Measurements from ENCODE around the gene ILRUN.
A peak's percentile ranks its signal among the peaks of the same experiment; 100 is the strongest.
"Not testable (repeated sequence)": the region's sequence is repeated elsewhere in the genome, so short reads cannot be mapped to it uniquely, and the experiment has no call there.

Gene ILRUN

GRCh38 chr6:34718976-34719375, 22.4 kb upstream of the ILRUN start:
- no peak overlapping the region for H3K4me3 ChIP-seq (ENCODE audit: low read depth, low read length)
- TF ChIP-seq, protein P1, sequence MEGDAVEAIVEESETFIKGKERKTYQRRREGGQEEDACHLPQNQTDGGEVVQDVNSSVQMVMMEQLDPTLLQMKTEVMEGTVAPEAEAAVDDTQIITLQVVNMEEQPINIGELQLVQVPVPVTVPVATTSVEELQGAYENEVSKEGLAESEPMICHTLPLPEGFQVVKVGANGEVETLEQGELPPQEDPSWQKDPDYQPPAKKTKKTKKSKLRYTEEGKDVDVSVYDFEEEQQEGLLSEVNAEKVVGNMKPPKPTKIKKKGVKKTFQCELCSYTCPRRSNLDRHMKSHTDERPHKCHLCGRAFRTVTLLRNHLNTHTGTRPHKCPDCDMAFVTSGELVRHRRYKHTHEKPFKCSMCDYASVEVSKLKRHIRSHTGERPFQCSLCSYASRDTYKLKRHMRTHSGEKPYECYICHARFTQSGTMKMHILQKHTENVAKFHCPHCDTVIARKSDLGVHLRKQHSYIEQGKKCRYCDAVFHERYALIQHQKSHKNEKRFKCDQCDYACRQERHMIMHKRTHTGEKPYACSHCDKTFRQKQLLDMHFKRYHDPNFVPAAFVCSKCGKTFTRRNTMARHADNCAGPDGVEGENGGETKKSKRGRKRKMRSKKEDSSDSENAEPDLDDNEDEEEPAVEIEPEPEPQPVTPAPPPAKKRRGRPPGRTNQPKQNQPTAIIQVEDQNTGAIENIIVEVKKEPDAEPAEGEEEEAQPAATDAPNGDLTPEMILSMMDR (IDR thresholded peaks at IDR 0.05; ENCODE audit: low read depth, low read length): no peak
- no peaks in the 10 kb centered on the region for H3K9me3 ChIP-seq
- H3K27me3 ChIP-seq: no peaks in the 10 kb centered on the region
- DNase-seq: no peak
- H3K36me3 ChIP-seq: no peaks in the 10 kb centered on the region
- no peaks in the 10 kb centered on the region for H3K4me1 ChIP-seq

DNA sequence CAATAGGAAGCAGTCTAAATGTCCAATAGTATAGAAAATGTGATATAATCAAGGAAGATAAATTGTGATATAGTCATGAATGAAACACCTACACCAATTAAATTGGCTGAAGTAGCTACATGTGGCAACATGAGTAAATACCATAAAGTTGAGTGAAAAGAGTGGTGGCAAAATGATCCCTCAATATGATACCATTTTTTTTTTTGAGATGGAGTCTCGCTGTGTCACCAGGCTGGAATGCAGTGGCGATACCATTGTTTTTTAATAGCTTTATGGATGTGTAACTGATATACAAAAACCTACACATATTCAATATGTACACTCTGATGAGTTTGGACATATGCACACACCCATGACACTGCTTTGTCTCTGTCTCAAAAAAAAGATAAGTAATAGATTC, 20.9 kb upstream of the ILRUN start:
- Histone ChIP-seq H3K9me3 (no peaks in the 10 kb centered on the region), H3K4me3 (ENCODE audit: low read depth, low read length) (no peak overlapping the region), H3K27me3 (no peaks in the 10 kb centered on the region), H3K4me1 (no peaks in the 10 kb centered on the region), H3K36me3 (no peaks in the 10 kb centered on the region)
- TF ChIP-seq, protein P1 (IDR thresholded peaks at IDR 0.05; ENCODE audit: low read depth, low read length): no peak
- DNase-seq: no peak

DNA sequence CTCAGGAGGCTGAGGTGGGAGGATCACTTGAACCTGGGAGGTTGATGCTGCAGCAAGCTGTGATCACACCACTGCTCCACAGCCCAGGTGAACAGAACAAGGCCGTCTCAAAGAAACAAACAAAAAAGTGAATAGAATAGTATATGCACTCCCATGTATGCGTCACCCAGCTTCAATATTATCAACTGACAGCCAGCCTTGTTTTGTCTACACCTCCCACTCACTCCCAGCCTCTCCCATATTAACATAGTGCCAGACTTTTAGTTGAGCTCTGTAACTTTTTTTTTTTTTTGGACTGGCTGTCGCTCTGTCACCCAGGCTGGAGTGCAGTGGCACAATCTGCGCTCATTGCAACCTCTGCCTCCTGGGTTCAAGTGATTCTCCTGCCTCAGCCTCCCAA, 18.1 kb upstream of the ILRUN start:
- TF ChIP-seq, protein P1 (IDR thresholded peaks at IDR 0.05; ENCODE audit: low read depth, low read length): no peak
- Histone ChIP-seq H3K4me3 (ENCODE audit: low read depth, low read length) (no peak overlapping the region), H3K27me3 (no peaks in the 10 kb centered on the region)

DNA sequence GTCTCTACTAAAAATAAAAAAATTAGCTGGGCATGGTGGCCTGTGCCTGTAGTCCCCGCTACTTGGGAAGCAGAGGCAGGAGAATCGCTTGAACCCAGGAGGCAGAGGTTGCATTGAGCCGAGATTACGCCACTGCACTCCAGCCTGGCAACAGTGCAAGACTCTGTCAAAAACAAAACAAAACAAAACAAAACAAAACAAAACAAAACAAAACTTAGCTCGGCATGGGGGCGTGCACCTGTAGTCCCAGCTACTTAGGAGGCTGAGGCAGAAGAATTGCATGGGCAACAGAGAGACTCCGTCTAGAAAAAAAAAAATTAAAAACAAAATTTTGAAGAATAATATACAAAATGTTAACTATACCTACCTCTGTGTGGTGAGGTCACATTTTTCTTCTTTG, 16.3 kb upstream of the ILRUN start:
- H3K27me3 ChIP-seq; H3K4me3 ChIP-seq (ENCODE audit: low read depth, low read length); DNase-seq; H3K9me3 ChIP-seq; H3K36me3 ChIP-seq: not testable (repeated sequence)
- H3K4me1 ChIP-seq: peaks cover 11% of the 10 kb centered on the region

More for the DNA sequence above, 18.1 kb upstream of the ILRUN start:
- H3K9me3 ChIP-seq: no peaks in the 10 kb centered on the region
- H3K36me3 ChIP-seq: no peaks in the 10 kb centered on the region
- DNase-seq: no peak
- peaks cover 5% of the 10 kb centered on the region for H3K4me1 ChIP-seq

DNA sequence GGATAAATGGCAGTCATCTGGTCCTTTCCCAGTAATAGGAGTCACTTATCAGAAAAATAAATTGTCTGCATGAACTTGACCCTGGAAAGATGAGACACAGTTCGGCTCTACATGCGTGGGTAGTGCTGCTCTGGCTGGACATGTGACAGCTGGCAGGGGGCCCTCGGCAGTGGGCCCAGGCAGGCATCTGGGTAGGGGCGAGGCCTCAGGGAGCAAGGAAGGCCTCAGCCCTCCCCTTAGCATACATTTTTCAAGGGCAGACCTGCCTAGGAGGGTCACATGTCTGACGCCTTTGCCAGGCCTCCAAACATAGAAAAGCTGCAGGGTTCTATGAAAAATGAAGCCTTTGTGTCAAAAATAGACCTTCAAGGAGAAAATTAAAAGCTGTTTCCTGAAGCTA, 12.8 kb upstream of the ILRUN start:
- peaks cover 11% of the 10 kb centered on the region for H3K4me1 ChIP-seq
- H3K27me3 ChIP-seq: no peaks in the 10 kb centered on the region
- peak; percentile 73 for DNase-seq
- no peaks in the 10 kb centered on the region for H3K9me3 ChIP-seq
- H3K36me3 ChIP-seq: no peaks in the 10 kb centered on the region
- TF ChIP-seq, protein P1 (IDR thresholded peaks at IDR 0.05; ENCODE audit: low read depth, low read length): no peak
- no peak overlapping the region for H3K4me3 ChIP-seq (ENCODE audit: low read depth, low read length)

GRCh38 chr6:34705241-34705640, 8.7 kb upstream of the ILRUN start:
- H3K4me1 ChIP-seq: peaks cover 11% of the 10 kb centered on the region
- no peak for DNase-seq
- no peaks in the 10 kb centered on the region for H3K36me3 ChIP-seq
- H3K27me3 ChIP-seq: no peaks in the 10 kb centered on the region
- TF ChIP-seq, protein P1 (IDR thresholded peaks at IDR 0.05; ENCODE audit: low read depth, low read length): no peak
- H3K9me3 ChIP-seq: no peaks in the 10 kb centered on the region
- H3K4me3 ChIP-seq (ENCODE audit: low read depth, low read length): no peak overlapping the region

- H3K27me3 ChIP-seq: no peaks in the 10 kb centered on the region
- H3K36me3 ChIP-seq: no peaks in the 10 kb centered on the region
- DNase-seq: no peak
- TF ChIP-seq, protein P1 (IDR thresholded peaks at IDR 0.05; ENCODE audit: low read depth, low read length): no peak
- H3K4me1 ChIP-seq: no peaks in the 10 kb centered on the region
- H3K9me3 ChIP-seq: no peaks in the 10 kb centered on the region
- no peak overlapping the region for H3K4me3 ChIP-seq (ENCODE audit: low read depth, low read length)
These were observed 4.6 kb upstream of the ILRUN start for GRCh38 chr6:34701199-34701598.
